ENCODE measurements around the gene SFT2D1. TPM values are rescaled to one million over a fixed set of nuclear protein-coding genes. Genes with fewer than 3 reads are reported as not detected.

Gene SFT2D1
- total RNA-seq, 1 experiment from 2014 or later, result 54.1 TPM

GRCh38 chr6:166317261-166318212 is 24.8 kb downstream of the SFT2D1 start:
- ChIA-PET POLR2A (no interaction called here), CTCF (no interaction called here)
- no peak for TF ChIP-seq REST (IDR thresholded peaks at IDR 0.05; ENCODE audit: insufficient read depth in 1 of 2, low read depth in 2 of 2, low read length in 1 of 2)
- no peak for TF ChIP-seq POLR2AphosphoS5 (IDR thresholded peaks at IDR 0.05; ENCODE audit: low read depth, low read length)
- TF ChIP-seq TCF7L2 (IDR thresholded peaks at IDR 0.05; ENCODE audit: low read depth, low read length), result no peak
- TF ChIP-seq SIN3A (IDR thresholded peaks at IDR 0.05; ENCODE audit: borderline replicate concordance, insufficient read depth, low read depth, low read length), result no peak
- TF ChIP-seq, protein P1, sequence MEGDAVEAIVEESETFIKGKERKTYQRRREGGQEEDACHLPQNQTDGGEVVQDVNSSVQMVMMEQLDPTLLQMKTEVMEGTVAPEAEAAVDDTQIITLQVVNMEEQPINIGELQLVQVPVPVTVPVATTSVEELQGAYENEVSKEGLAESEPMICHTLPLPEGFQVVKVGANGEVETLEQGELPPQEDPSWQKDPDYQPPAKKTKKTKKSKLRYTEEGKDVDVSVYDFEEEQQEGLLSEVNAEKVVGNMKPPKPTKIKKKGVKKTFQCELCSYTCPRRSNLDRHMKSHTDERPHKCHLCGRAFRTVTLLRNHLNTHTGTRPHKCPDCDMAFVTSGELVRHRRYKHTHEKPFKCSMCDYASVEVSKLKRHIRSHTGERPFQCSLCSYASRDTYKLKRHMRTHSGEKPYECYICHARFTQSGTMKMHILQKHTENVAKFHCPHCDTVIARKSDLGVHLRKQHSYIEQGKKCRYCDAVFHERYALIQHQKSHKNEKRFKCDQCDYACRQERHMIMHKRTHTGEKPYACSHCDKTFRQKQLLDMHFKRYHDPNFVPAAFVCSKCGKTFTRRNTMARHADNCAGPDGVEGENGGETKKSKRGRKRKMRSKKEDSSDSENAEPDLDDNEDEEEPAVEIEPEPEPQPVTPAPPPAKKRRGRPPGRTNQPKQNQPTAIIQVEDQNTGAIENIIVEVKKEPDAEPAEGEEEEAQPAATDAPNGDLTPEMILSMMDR (IDR thresholded peaks at IDR 0.05), result no peak
- no peak overlapping the region for H3K27ac ChIP-seq (ENCODE audit: low read length)
- no peaks in the 10 kb centered on the region for H3K9me3 ChIP-seq (ENCODE audit: control insufficient read depth, insufficient read depth, low read depth, low read length)
- in situ Hi-C loops (cut with HindIII; ENCODE audit: low pct_unique_long_range_greater_than_20kb, low sequenced_read_pairs), result no loop called here
- no peak for DNase-seq (ENCODE audit: low read depth, low spot score)
- peak; percentile 56; the same call in 1 of the 2 replicates for ATAC-seq
- H3K4me3 ChIP-seq (ENCODE audit: low read depth in 2 of 2, low read length in 2 of 2), result no peak overlapping the region
- no peaks in the 10 kb centered on the region for H3K27me3 ChIP-seq (ENCODE audit: control insufficient read depth, insufficient read depth, low read length)
- H3K4me1 ChIP-seq (ENCODE audit: control insufficient read depth, insufficient read depth, low read length), result no peaks in the 10 kb centered on the region
- H3K36me3 ChIP-seq (ENCODE audit: control insufficient read depth, insufficient read depth, low read length), result no peaks in the 10 kb centered on the region; the same call in 1 of the 2 replicates
- BruUV-seq (replicated peaks), result no TSS peak
- intact Hi-C loops (cut with micrococcal nuclease; ENCODE audit: unreplicated experiment), result no loop called here

DNA sequence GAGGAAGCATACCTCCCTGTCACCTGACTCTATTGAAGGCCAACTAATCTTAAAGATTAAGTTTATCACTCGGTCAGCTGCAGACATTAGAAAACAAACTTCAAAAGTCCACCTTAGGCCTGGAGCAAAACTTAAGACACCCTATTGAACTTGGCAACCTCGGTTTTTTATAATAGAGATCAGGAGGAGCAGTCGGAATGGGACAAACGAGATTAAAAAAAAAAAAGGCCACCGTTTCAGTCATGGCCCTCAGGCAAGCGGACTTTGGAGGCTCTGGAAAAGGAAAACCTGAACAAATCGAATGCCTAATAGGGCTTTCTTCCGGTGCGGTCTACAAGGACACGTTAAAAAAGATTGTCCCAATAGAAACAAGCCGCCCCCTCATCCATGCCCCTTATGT is 26.9 kb downstream of the SFT2D1 start:
- no peaks in the 10 kb centered on the region for H3K36me3 ChIP-seq (ENCODE audit: control insufficient read depth, insufficient read depth, low read length)
- POLR2A ChIA-PET, result no interaction called here
- no peaks in the 10 kb centered on the region for H3K4me1 ChIP-seq (ENCODE audit: control insufficient read depth, insufficient read depth, low read length)
- in situ Hi-C loops (cut with HindIII; ENCODE audit: low pct_unique_long_range_greater_than_20kb, low sequenced_read_pairs) (no loop called here), intact Hi-C loops (cut with micrococcal nuclease; ENCODE audit: unreplicated experiment) (no loop called here)
- DNase-seq (ENCODE audit: low read depth, low spot score) (no peak), ATAC-seq (no peak)
- no TSS peak for BruUV-seq (replicated peaks)
- no peak overlapping the region for H3K4me3 ChIP-seq (ENCODE audit: low read depth in 2 of 2, low read length in 2 of 2)
- CTCF ChIA-PET, result no interaction called here
- H3K27me3 ChIP-seq (ENCODE audit: control insufficient read depth, insufficient read depth, low read length), result no peaks in the 10 kb centered on the region
- H3K9me3 ChIP-seq (ENCODE audit: control insufficient read depth, insufficient read depth, low read depth, low read length), result no peaks in the 10 kb centered on the region
- TF ChIP-seq REST (IDR thresholded peaks at IDR 0.05; ENCODE audit: insufficient read depth in 1 of 2, low read depth in 2 of 2, low read length in 1 of 2) (no peak), TCF7L2 (IDR thresholded peaks at IDR 0.05; ENCODE audit: low read depth, low read length) (no peak), SIN3A (IDR thresholded peaks at IDR 0.05; ENCODE audit: borderline replicate concordance, insufficient read depth, low read depth, low read length) (no peak)
- TF ChIP-seq, protein P1 (IDR thresholded peaks at IDR 0.05), result no peak
- no peak overlapping the region for H3K27ac ChIP-seq (ENCODE audit: low read length)

Data from Panc1 (cell line).